Panc1 (cell line): ENCODE results near the gene SRGAP2B.
"Not testable (repeated sequence)": the region's sequence is repeated elsewhere in the genome, so short reads cannot be mapped to it uniquely, and the experiment has no call there.

Experiments
- CTCF ChIP-seq: fragments of 450-650 bp; IDR thresholded peaks from 2 replicates; pipeline ENCODE4 v1.5.1; 2017; ENCODE audit warnings: mild to moderate bottlenecking
- POLR2AphosphoS5 ChIP-seq: IDR thresholded peaks from 2 replicates; pipeline ENCODE4 v1.6.1; 2012; ENCODE audit warnings: mild to moderate bottlenecking, low read depth, low read length, moderate library complexity
- REST ChIP-seq, 2 experiments: IDR thresholded peaks; 2 replicates each; pipeline ENCODE4 v1.6.1; 2011 to 2012; ENCODE audit warnings: low read depth in 2 of 2, control low read depth in 1 of 2, low read length in 1 of 2, mild to moderate bottlenecking in 1 of 2, moderate library complexity in 1 of 2; ENCODE audit not compliant: insufficient read depth in 1 of 2
- SIN3A ChIP-seq: IDR thresholded peaks from 2 replicates; pipeline ENCODE4 v1.6.1; 2012; ENCODE audit warnings: low read depth, mild to moderate bottlenecking, low read length, moderate library complexity, borderline replicate concordance; ENCODE audit not compliant: insufficient read depth
- TCF7L2 ChIP-seq: IDR thresholded peaks from 2 replicates; pipeline ENCODE4 v1.6.1; 2011; ENCODE audit warnings: mild to moderate bottlenecking, low read depth, low read length, inconsistent platforms

GRCh38 chr1:145066486-145066885 is 28.6 kb downstream of the SRGAP2B start:
- not testable (repeated sequence) for TF ChIP-seq CTCF; REST (IDR thresholded peaks at IDR 0.05; ENCODE audit: insufficient read depth in 1 of 2, low read depth in 2 of 2, low read length in 1 of 2); POLR2AphosphoS5; SIN3A; TCF7L2
